HCT116 (cell line): ENCODE measurements around the gene MDFI. TPM values are rescaled to one million over a fixed set of nuclear protein-coding genes. Genes with fewer than 3 reads are reported as not detected.

Source experiments
- ATAC-seq: fragments of 200-7000 bp; cut with Tn5 transposase; 2 replicates; pipeline ENCODE4 v1.9.1; 2020; ENCODE audit warnings: mild to moderate bottlenecking, moderate library complexity
- BruUV-seq: library from RNA; stranded (reverse); fragments of 400-500 nt; replicated peaks from 2 replicates; lab custom pipeline; 2021; lab: Mats Ljungman, UMichigan
- CTCF ChIA-PET: fragments of 300-600 bp; sonication (Branson Sonifier 250); formaldehyde crosslinking; loops from one replicate; lab custom pipeline; 2021; ENCODE audit warnings: antibody characterized with exemption; lab: Charles Lee
- POLR2A ChIA-PET: fragments of 300-600, 350-600 bp; sonication (Branson Sonifier 250); formaldehyde crosslinking; loops from one replicate; lab custom pipeline; 2021; ENCODE audit warnings: antibody characterized with exemption; lab: Charles Lee
- RAD21 ChIA-PET, 2 experiments: fragments of 300-600 bp; sonication (Branson Sonifier 250); formaldehyde crosslinking; loops; one replicate each; lab custom pipeline; 2023; ENCODE audit warnings: low total read pairs in 2 of 2; ENCODE audit not compliant: uncharacterized antibody in 2 of 2, unreplicated experiment in 2 of 2, low non-redundant PET in 1 of 2; lab: Charles Lee
- DNase-seq: peaks from one replicate; pipeline ENCODE4 v3.0.0-alpha.2; 2010; ENCODE audit warnings: low read depth, low spot score
- H2AFZ ChIP-seq: fragments of 200-600 bp; shearing (Covaris generic), sonication (generic); 2 replicates; pipeline ENCODE4 v1.6.1; 2017; ENCODE audit warnings: low read depth, mixed run types, mixed read lengths, antibody characterized with exemption, low read length; ENCODE audit not compliant: poor library complexity, severe bottlenecking
- H3K27ac ChIP-seq: 2 replicates; pipeline ENCODE4 v1.5.1; 2012; ENCODE audit warnings: low read depth, low read length
- H3K27me3 ChIP-seq: fragments of 200-600 bp; sonication (generic); 2 replicates; pipeline ENCODE4 v1.6.1; 2016; ENCODE audit warnings: mixed run types, low read length, mixed read lengths; ENCODE audit not compliant: insufficient read depth
- H3K36me3 ChIP-seq, 2 experiments: fragments of 200-500 bp in 1 of 2; fragments of 200-600 bp in 1 of 2; sonication (Bioruptor generic) in 1 of 2; sonication (generic) in 1 of 2; 2 replicates each; pipeline versions ENCODE4 v1.5.1 to v1.6.1; 2014 to 2016; ENCODE audit warnings: low read length in 2 of 2, inconsistent platforms in 1 of 2, mixed read lengths in 1 of 2, mixed run types in 1 of 2; ENCODE audit not compliant: insufficient read depth in 2 of 2, control insufficient read depth in 1 of 2
- H3K4me1 ChIP-seq, 2 experiments: fragments of 200-600 bp in 1 of 2; sonication (generic) in 1 of 2; 2 replicates each; pipeline versions ENCODE4 v1.5.1 to v1.6.1; 2012 to 2017; ENCODE audit warnings: low read length in 2 of 2, inconsistent platforms in 1 of 2, mild to moderate bottlenecking in 1 of 2, mixed read lengths in 1 of 2, mixed run types in 1 of 2, moderate library complexity in 1 of 2; ENCODE audit not compliant: insufficient read depth in 2 of 2, control insufficient read depth in 1 of 2
- H3K4me2 ChIP-seq: fragments of 200-600 bp; sonication (generic); 2 replicates; pipeline ENCODE4 v1.6.1; 2017; ENCODE audit warnings: mixed run types, low read length, mixed read lengths
- H3K4me3 ChIP-seq, 2 experiments: fragments of 200-600 bp in 1 of 2; sonication (generic) in 1 of 2; replicated peaks in 1 of 2; 2 replicates each; pipeline ENCODE4 v1.5.1; 2011 to 2016; ENCODE audit warnings: low read length in 2 of 2, control low read depth in 1 of 2, low read depth in 1 of 2, mild to moderate bottlenecking in 1 of 2, mixed read lengths in 1 of 2, mixed run types in 1 of 2
- H3K79me2 ChIP-seq: fragments of 200-600 bp; sonication (generic); 2 replicates; pipeline ENCODE4 v1.6.1; 2017; ENCODE audit warnings: mild to moderate bottlenecking, mixed run types, low read length, moderate library complexity, mixed read lengths; ENCODE audit not compliant: insufficient read depth
- H3K9ac ChIP-seq: fragments of 200-600 bp; sonication (generic); 2 replicates; pipeline ENCODE4 v1.6.1; 2016; ENCODE audit warnings: low read length, mixed read lengths
- H3K9me2 ChIP-seq: fragments of 200-600 bp; sonication (generic), shearing (Covaris generic); 2 replicates; pipeline ENCODE4 v1.6.1; 2017; ENCODE audit warnings: mixed run types, mild to moderate bottlenecking, moderate library complexity; ENCODE audit not compliant: insufficient read depth
- H3K9me3 ChIP-seq, 2 experiments: fragments of 200-500 bp in 1 of 2; fragments of 200-600 bp in 1 of 2; sonication (Bioruptor generic) in 1 of 2; sonication (generic) in 1 of 2; 2 replicates each; pipeline ENCODE4 v1.6.1; 2014 to 2017; ENCODE audit warnings: low read length in 2 of 2, mixed read lengths in 2 of 2, inconsistent platforms in 1 of 2, low read depth in 1 of 2, mild to moderate bottlenecking in 1 of 2, mixed run types in 1 of 2, moderate library complexity in 1 of 2; ENCODE audit not compliant: control insufficient read depth in 1 of 2, insufficient read depth in 1 of 2
- H4K20me1 ChIP-seq: fragments of 200-600 bp; sonication (generic), shearing (Covaris generic); 2 replicates; pipeline ENCODE4 v1.6.1; 2017; ENCODE audit warnings: mixed run types, mild to moderate bottlenecking, moderate library complexity; ENCODE audit not compliant: insufficient read depth
- CEBPB ChIP-seq: IDR thresholded peaks from 2 replicates; pipeline ENCODE4 v1.6.1; 2012; ENCODE audit warnings: low read depth
- CTCF ChIP-seq, 3 experiments: fragments of 200-600 bp in 1 of 3; sonication (generic) in 1 of 3; IDR thresholded peaks in 2 of 3; conservative IDR thresholded peaks in 1 of 3; 2 replicates each; pipeline ENCODE4 v1.5.1; 2012 to 2017; ENCODE audit warnings: low read depth in 2 of 3, low read length in 2 of 3, antibody characterized with exemption in 1 of 3, borderline replicate concordance in 1 of 3, control low read depth in 1 of 3, mild to moderate bottlenecking in 1 of 3, mixed read lengths in 1 of 3, mixed run types in 1 of 3, moderate library complexity in 1 of 3; ENCODE audit not compliant: insufficient read depth in 1 of 3
- EGR1 ChIP-seq: IDR thresholded peaks from 2 replicates; pipeline ENCODE4 v1.6.1; 2012; ENCODE audit warnings: low read depth
- EZH2 ChIP-seq: fragments of 200-600 bp; sonication (generic); IDR thresholded peaks from 2 replicates; pipeline ENCODE4 v1.6.1; 2017; ENCODE audit warnings: antibody characterized with exemption, mixed run types
- FOSL1 ChIP-seq: IDR thresholded peaks from 2 replicates; pipeline ENCODE4 v1.6.1; 2012; ENCODE audit warnings: low read depth
- POLR2A ChIP-seq: IDR thresholded peaks from 2 replicates; pipeline ENCODE4 v1.7.0; 2011; ENCODE audit warnings: borderline replicate concordance; ENCODE audit not compliant: insufficient read depth, insufficient read length; ENCODE audit errors: extremely low read depth
- POLR2AphosphoS5 ChIP-seq: IDR thresholded peaks from 2 replicates; pipeline ENCODE4 v1.6.1; 2011; ENCODE audit warnings: mild to moderate bottlenecking, low read depth, low read length, moderate library complexity
- SRF ChIP-seq: IDR thresholded peaks from 2 replicates; pipeline ENCODE4 v1.6.1; 2012; ENCODE audit warnings: low read depth
- intact Hi-C: fragments of 100-400 bp; cut with micrococcal nuclease; formaldehyde crosslinking; loops from 2 replicates; pipeline ENCODE4 v1.10.0; 2022
- total RNA-seq: library from RNA; stranded (reverse); gene quantifications from one replicate; pipeline ENCODE4 v1.2.1, GENCODE V29; 2021; ENCODE audit not compliant: unreplicated experiment
- TF ChIP-seq, protein P1 (sequence below): IDR thresholded peaks from 2 replicates; pipeline ENCODE4 v1.6.1; 2012; ENCODE audit warnings: low read depth

Gene MDFI
- total RNA-seq, 1 experiment from 2014 or later, result 35.5 TPM

GRCh38 chr6:41652866-41653652, 14.8 kb downstream of the MDFI start:
- no peak overlapping the region for H3K4me3 ChIP-seq
- H3K4me1 ChIP-seq, result no peaks in the 10 kb centered on the region
- BruUV-seq, result no TSS peak
- intact Hi-C loops, result no loop called here
- H2AFZ ChIP-seq, result no peak overlapping the region
- ChIA-PET CTCF (no interaction called here), POLR2A (interaction anchor here (1.6 kb wide), 1 partner anchor 16 kb away, joined by 4 read pairs; no protein-coding TSS in a partner anchor), RAD21 (no interaction called here)
- no peak overlapping the region for H3K9ac ChIP-seq
- DNase-seq, result no peak
- no peak for ATAC-seq
- peaks cover 2 to 7% of the 10 kb centered on the region in 2 experiments; a peak in 2 of 4 replicates for H3K36me3 ChIP-seq
- H3K9me3 ChIP-seq, result no peaks in the 10 kb centered on the region
- H3K27ac ChIP-seq, result no peak overlapping the region
- H3K79me2 ChIP-seq, result no peaks in the 10 kb centered on the region
- no peaks in the 10 kb centered on the region for H3K27me3 ChIP-seq
- no peak for TF ChIP-seq POLR2A
- TF ChIP-seq FOSL1, result no peak
- no peak for TF ChIP-seq EZH2
- TF ChIP-seq POLR2AphosphoS5, result no peak
- no peak for TF ChIP-seq CEBPB
- H3K4me2 ChIP-seq, result no peak overlapping the region
- H4K20me1 ChIP-seq, result no peaks in the 10 kb centered on the region
- no peaks in the 10 kb centered on the region for H3K9me2 ChIP-seq

DNA sequence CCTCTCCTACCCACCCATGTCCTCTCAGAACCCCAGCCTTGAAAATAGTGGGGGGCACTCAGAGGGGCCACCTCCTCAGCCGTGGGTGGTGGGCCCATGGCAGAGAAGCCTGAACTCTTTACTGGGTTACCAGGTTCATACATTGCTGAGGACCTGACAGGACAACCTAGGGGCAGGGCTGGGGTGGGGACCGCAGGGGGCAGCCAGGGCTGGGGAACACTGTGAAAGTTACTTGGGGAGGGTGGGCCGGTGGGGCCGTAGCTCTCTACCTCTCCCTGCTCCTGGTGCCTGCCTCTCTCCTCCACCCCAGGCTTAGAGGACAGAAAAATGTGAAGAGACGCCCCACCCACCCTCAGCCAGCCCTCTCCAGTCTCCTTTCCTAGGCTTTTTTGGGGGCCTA, 15.4 kb downstream of the MDFI start:
- TF ChIP-seq EZH2 (no peak), EGR1 (no peak), CEBPB (no peak), SRF (no peak), CTCF (IDR thresholded peaks at IDR 0.05 in 2 of 3, conservative IDR thresholded peaks at IDR 0.05 in 1 of 3; ENCODE audit: borderline replicate concordance in 1 of 3, insufficient read depth in 1 of 3, low read depth in 2 of 3, low read length in 2 of 3) (no peak), FOSL1 (no peak)
- TF ChIP-seq, protein P1, sequence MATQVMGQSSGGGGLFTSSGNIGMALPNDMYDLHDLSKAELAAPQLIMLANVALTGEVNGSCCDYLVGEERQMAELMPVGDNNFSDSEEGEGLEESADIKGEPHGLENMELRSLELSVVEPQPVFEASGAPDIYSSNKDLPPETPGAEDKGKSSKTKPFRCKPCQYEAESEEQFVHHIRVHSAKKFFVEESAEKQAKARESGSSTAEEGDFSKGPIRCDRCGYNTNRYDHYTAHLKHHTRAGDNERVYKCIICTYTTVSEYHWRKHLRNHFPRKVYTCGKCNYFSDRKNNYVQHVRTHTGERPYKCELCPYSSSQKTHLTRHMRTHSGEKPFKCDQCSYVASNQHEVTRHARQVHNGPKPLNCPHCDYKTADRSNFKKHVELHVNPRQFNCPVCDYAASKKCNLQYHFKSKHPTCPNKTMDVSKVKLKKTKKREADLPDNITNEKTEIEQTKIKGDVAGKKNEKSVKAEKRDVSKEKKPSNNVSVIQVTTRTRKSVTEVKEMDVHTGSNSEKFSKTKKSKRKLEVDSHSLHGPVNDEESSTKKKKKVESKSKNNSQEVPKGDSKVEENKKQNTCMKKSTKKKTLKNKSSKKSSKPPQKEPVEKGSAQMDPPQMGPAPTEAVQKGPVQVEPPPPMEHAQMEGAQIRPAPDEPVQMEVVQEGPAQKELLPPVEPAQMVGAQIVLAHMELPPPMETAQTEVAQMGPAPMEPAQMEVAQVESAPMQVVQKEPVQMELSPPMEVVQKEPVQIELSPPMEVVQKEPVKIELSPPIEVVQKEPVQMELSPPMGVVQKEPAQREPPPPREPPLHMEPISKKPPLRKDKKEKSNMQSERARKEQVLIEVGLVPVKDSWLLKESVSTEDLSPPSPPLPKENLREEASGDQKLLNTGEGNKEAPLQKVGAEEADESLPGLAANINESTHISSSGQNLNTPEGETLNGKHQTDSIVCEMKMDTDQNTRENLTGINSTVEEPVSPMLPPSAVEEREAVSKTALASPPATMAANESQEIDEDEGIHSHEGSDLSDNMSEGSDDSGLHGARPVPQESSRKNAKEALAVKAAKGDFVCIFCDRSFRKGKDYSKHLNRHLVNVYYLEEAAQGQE, result no peak
- TF ChIP-seq, all 23 proteins: peak for 0
- DNase-seq, result no peak
- BruUV-seq, result no TSS peak
- Histone ChIP-seq H2AFZ (no peak overlapping the region), H3K4me2 (no peak overlapping the region), H4K20me1 (no peaks in the 10 kb centered on the region), H3K4me1 (no peaks in the 10 kb centered on the region), H3K27ac (no peak overlapping the region), H3K27me3 (no peaks in the 10 kb centered on the region), H3K9ac (no peak overlapping the region), H3K79me2 (no peaks in the 10 kb centered on the region), H3K9me3 (no peaks in the 10 kb centered on the region), H3K36me3 (peaks cover 2 to 5% of the 10 kb centered on the region in 2 experiments; a peak in 2 of 4 replicates), H3K4me3 (no peak overlapping the region), H3K9me2 (no peaks in the 10 kb centered on the region)
- no peak for ATAC-seq
- ChIA-PET RAD21 (no interaction called here), POLR2A (no interaction called here), CTCF (no interaction called here)
- intact Hi-C loops, result no loop called here
